MV-4-11 (cell line): ENCODE measurements around the gene NPY4R.
"Not testable (repeated sequence)": the region's sequence is repeated elsewhere in the genome, so short reads cannot be mapped to it uniquely, and the experiment has no call there.

ENCODE experiments used
- DNase-seq: peaks from one replicate; lab custom pipeline; 2025; lab: John Stamatoyannopoulos, UW

NPY4R gene

GRCh38 chr10:46465765-46466164 lies at the start of gene NPY4R:
TSS of gene NPY4R (minus strand) at chr10:46465958. CDS start at chr10:46462635, 3,323 bp downstream.
- not testable (repeated sequence) for DNase-seq

GRCh38 chr10:46515366-46515765 lies 49.6 kb upstream of the NPY4R start:
- DNase-seq: no peak

- no peak for DNase-seq
Measured at GRCh38 chr10:46514899-46515298, 49.1 kb upstream of the NPY4R start.

- DNase-seq: no peak
Measured at GRCh38 chr10:46514431-46514861, 48.7 kb upstream of the NPY4R start.

GRCh38 chr10:46513333-46513732 lies 47.6 kb upstream of the NPY4R start:
- not testable (repeated sequence) for DNase-seq

GRCh38 chr10:46512725-46513124 lies 47.0 kb upstream of the NPY4R start:
- DNase-seq: not testable (repeated sequence)

- DNase-seq: not testable (repeated sequence)
Measured at GRCh38 chr10:46512002-46512401, 46.2 kb upstream of the NPY4R start.

- not testable (repeated sequence) for DNase-seq
Measured at GRCh38 chr10:46499990-46500389, 34.2 kb upstream of the NPY4R start.

- not testable (repeated sequence) for DNase-seq
Measured at GRCh38 chr10:46498985-46499703, 33.4 kb upstream of the NPY4R start.

GRCh38 chr10:46497878-46498277 lies 32.1 kb upstream of the NPY4R start:
- not testable (repeated sequence) for DNase-seq

- DNase-seq: not testable (repeated sequence)
Measured at GRCh38 chr10:46497401-46497800, 31.6 kb upstream of the NPY4R start.

GRCh38 chr10:46491364-46492114 lies 25.8 kb upstream of the NPY4R start:
- not testable (repeated sequence) for DNase-seq

- not testable (repeated sequence) for DNase-seq
Measured at GRCh38 chr10:46490285-46490684, 24.5 kb upstream of the NPY4R start.

- DNase-seq: not testable (repeated sequence)
Measured at GRCh38 chr10:46486459-46486858, 20.7 kb upstream of the NPY4R start.

- DNase-seq: not testable (repeated sequence)
Measured at GRCh38 chr10:46474746-46475320, 9.1 kb upstream of the NPY4R start.

GRCh38 chr10:46473758-46474157 lies 8.0 kb upstream of the NPY4R start:
- DNase-seq: not testable (repeated sequence)

- not testable (repeated sequence) for DNase-seq
Measured at GRCh38 chr10:46470134-46470533, 4.4 kb upstream of the NPY4R start.

- DNase-seq: not testable (repeated sequence)
Measured at GRCh38 chr10:46468119-46468809, 2.5 kb upstream of the NPY4R start.

- DNase-seq: not testable (repeated sequence)
Measured at GRCh38 chr10:46463608-46464007, 2.1 kb downstream of the NPY4R start.

- DNase-seq: not testable (repeated sequence)
Measured at GRCh38 chr10:46462276-46462675, 3.5 kb downstream of the NPY4R start.

GRCh38 chr10:46459579-46459978 lies 6.2 kb downstream of the NPY4R start:
- not testable (repeated sequence) for DNase-seq

- DNase-seq: not testable (repeated sequence)
Measured at GRCh38 chr10:46457071-46457470, 8.7 kb downstream of the NPY4R start.
